Measurements from ENCODE around the gene TRIM31.
A peak's percentile ranks its signal among the peaks of the same experiment; 100 is the strongest.

The TRIM31 gene

GRCh38 chr6:30066577-30067459, 46.1 kb downstream of the TRIM31 start, which contains the start of gene PPP1R11 (continued):
- TF ChIP-seq ZIC2 (tag by site-specific recombination; IDR thresholded peaks at IDR 0.05) (peak; percentile 44), ZSCAN30 (tag by site-specific recombination; IDR thresholded peaks at IDR 0.05) (peak; percentile 79), WT1 (tag by site-specific recombination; IDR thresholded peaks at IDR 0.05) (peak; percentile 41), ZNF518A (tag by site-specific recombination; conservative IDR thresholded peaks at IDR 0.05; ENCODE audit: low read depth) (peak; percentile 80), ZNF335 (tag by site-specific recombination; conservative IDR thresholded peaks at IDR 0.05) (peak; percentile 68)
- TF ChIP-seq, protein P1, sequence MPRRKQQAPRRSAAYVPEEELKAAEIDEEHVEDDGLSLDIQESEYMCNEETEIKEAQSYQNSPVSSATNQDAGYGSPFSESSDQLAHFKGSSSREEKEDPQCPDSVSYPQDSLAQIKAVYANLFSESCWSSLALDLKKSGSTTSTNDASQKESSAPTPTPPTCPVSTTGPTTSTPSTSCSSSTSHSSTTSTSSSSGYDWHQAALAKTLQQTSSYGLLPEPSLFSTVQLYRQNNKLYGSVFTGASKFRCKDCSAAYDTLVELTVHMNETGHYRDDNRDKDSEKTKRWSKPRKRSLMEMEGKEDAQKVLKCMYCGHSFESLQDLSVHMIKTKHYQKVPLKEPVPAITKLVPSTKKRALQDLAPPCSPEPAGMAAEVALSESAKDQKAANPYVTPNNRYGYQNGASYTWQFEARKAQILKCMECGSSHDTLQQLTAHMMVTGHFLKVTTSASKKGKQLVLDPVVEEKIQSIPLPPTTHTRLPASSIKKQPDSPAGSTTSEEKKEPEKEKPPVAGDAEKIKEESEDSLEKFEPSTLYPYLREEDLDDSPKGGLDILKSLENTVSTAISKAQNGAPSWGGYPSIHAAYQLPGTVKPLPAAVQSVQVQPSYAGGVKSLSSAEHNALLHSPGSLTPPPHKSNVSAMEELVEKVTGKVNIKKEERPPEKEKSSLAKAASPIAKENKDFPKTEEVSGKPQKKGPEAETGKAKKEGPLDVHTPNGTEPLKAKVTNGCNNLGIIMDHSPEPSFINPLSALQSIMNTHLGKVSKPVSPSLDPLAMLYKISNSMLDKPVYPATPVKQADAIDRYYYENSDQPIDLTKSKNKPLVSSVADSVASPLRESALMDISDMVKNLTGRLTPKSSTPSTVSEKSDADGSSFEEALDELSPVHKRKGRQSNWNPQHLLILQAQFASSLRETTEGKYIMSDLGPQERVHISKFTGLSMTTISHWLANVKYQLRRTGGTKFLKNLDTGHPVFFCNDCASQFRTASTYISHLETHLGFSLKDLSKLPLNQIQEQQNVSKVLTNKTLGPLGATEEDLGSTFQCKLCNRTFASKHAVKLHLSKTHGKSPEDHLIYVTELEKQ (tag by site-specific recombination; IDR thresholded peaks at IDR 0.05; ENCODE audit: borderline replicate concordance): no peak

DNA sequence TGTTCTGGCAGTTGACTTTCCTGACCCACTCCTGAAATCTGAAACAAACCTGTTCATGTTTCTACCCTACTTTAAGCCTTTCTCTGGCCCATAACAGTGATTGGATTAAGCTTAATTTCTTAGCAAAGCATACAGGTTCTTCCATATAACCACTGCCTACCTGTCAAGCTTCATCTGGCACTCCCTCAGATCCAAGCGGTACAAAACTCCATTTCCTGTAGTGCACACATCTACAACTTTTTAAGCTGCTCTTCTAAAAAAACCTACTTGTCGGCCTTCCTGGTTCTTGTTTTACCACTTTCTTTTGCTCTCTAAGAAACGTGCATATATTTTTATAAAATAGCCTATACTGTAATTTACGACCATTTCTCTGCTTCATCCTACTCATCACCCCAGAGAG, 46.8 kb downstream of the TRIM31 start:
- Histone ChIP-seq H3K36me3 (ENCODE audit: control insufficient read depth in 2 of 2, insufficient read depth in 1 of 2, low read length in 2 of 2) (peaks cover 18 to 45% of the 10 kb centered on the region in 2 experiments; a peak in 2 of 3 replicates), H3K4me3 (ENCODE audit: low read depth, low read length) (peak overlapping the region; percentile 83), H3K4me1 (ENCODE audit: control insufficient read depth, insufficient read depth, low read length) (peaks cover 10% of the 10 kb centered on the region), H3K27ac (ENCODE audit: extremely low read depth, low read depth, low read length) (peak overlapping the region; percentile 59), H3K9me3 (ENCODE audit: control insufficient read depth, insufficient read depth, low read depth, low read length) (no peaks in the 10 kb centered on the region)
- ChIA-PET CTCF (interaction anchor here (0.6 to 2.6 kb wide), 8 partner anchors 27 to 218 kb away, joined by 3 to 13 read pairs (median 4); no protein-coding TSS in a partner anchor), POLR2A (interaction anchor here (1.0 to 3.6 kb wide), 6 partner anchors 9 to 148 kb away, joined by 3 to 26 read pairs (median 4); partner anchors contain the start of genes RNF39 and TRIM26)
- TF ChIP-seq ZNF777 (tag by site-specific recombination; IDR thresholded peaks at IDR 0.05; ENCODE audit: borderline replicate concordance): no peak
- no peak for TF ChIP-seq ZNF214 (tag by site-specific recombination; IDR thresholded peaks at IDR 0.05; ENCODE audit: borderline replicate concordance)
- no peak for TF ChIP-seq ZNF362 (tag by site-specific recombination; IDR thresholded peaks at IDR 0.05)
- no peak for TF ChIP-seq ZNF302 (tag by site-specific recombination; IDR thresholded peaks at IDR 0.05; ENCODE audit: low read depth)
- no peak for TF ChIP-seq RBAK (tag by site-specific recombination; IDR thresholded peaks at IDR 0.05)
